NCI-H1930 (cell line): Measurements from ENCODE around the gene FBXO34.
"Not testable (repeated sequence)": the region's sequence is repeated elsewhere in the genome, so short reads cannot be mapped to it uniquely, and the experiment has no call there.

Source experiments
- DNase-seq, 2 experiments: peaks; one replicate each; lab custom pipeline; 2025; lab: John Stamatoyannopoulos, UW

Gene FBXO34

DNA sequence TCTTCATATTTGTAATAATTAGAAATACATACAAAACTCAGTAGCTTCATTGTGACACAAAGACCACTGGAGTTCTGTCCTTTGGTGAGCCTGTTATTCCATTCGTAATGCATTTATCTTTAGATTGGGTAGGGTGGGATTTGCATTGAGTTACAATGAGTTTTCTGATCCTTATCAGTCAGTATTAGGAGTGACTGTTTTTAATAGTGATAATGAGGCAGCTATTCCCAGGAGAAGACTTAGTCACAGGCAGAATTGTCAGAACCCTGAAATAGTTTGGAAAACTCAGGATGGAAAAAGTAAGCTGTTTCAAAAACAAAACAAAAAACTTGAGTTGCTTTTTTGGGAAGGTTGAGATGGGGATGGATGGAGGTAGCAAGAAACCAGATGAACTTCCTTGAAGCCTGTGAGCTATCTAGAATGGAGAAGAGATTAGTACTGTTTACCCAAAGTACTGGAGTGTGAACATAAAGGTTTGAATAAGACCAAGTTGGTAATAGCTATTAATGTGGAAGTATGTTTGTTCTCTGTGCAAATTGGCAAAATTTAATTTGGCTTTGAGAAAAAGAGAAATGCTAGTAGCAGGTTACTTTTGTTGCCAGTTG, 38.6 kb downstream of the FBXO34 start:
- no peak for DNase-seq

DNA sequence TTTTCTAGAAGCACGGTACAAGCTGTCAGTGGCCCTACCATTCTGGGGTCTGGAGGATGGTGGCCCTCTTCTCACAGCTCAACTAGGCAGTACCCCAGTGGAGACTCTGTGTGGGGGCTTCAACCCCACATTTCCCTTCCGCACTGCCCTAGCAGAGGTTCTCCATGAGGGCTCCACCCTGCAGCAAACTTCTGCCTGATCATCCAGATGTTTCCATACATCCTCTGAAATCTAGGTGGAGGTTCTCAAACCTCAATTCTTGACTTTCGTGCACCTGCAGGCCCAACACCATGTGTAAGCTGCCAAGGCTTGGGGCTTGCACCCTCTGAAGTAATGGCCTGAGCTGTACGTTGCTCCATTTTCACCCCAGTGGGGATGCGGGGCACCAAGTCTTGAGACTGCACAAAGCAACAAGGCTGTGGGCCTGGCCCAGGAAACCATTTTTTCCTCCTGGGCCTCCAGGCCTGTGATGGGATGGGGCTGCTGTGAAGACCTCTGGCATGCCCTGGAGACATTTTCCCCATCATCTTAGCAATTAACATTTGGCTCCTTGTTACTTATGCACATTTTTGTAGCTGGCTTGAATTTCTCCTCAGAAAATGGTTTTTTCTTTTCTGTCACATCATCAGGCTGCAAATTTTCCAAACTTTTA, 41.3 kb downstream of the FBXO34 start:
- DNase-seq = not testable (repeated sequence)

DNA sequence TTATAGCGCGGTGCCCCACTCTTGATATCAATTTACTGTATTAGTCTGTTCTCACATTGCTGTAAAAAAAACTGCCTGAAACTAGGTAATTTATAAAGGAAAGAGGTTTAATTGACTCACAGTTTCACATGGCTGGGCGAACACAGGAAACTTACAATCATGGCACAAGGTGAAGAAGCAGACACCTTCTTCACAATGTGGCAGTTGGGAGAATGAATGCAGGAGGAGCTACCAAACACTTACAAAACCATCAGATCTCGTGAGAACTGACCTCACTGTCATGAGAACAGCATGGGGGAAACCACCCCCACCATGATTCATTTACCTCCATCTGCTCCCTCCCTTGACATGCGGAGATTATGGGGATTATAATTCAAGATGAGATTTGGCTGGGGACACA, 42.3 kb downstream of the FBXO34 start:
- DNase-seq = no peak

DNA sequence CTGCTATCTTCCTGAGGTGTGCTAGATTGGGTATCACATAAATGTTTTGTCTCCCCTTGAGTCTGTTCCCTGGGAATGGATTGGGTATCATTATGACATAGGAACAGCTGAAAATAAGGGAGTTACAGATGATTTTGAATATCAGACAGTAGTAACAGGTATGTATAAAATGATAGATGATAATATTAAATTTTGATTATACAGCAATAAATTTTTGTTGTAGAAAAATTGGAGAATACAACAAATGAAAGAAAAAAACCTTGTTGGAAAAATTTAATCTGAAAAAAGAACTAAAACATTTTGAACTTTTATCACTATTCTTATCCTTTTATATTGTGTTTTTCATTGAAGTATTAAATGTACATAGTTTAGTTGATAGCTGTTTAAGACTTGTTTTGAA, 43.2 kb downstream of the FBXO34 start:
- DNase-seq = no peak

DNA sequence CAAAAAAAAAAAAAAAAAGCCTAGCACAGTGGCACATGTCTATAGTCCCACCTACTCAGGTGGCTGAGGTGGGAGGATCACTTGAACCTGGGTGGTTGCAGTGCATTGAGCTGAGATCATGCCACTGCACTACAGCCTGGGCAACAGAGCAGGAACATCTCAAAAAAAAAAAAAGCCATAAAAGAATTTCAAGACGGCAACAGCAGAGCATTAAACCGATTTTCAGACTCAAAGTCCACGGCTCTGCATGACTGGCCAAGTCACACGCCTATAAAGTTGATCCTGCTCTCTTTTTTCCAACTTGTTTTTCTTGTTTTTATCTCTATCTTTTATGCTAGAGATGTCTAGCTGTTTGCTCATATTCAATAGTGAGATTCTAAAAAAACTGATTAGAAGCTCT, 45.3 kb downstream of the FBXO34 start:
- DNase-seq = no peak

DNA sequence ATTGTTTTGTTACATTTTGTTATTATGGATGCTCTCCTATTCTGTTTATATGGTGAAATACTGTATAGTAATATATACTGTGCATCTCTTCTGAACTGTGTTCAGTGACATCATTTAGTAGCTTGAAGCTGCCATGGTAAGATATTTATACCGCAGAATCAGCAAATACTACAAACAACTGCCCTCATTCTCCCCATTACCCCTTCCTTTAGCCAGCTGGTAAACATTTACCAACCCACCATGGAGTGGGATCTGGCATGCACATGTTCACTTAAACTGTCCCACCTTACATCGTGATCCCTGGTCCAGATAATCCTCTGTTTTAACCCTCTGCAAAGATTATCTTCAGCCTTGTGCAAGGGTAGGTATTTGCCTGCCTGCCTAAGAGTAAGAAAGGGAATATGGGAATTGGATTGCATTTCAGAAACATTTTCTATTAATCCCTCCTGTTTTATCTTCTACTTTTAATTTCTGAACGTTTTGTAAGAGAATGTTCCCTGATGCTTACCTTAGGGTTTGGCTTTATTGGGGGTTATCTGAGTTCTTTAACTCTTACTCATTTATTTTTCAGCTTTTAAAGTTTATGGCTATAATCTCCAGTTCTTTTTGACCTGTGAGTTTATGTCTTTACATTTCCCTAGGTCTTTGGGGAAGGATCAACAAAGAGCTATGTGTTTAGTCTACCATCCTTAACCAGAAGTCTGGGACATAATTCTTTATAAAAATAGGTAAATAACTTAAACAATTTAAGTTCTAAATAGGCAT, 46.5 kb downstream of the FBXO34 start:
- DNase-seq = no peak

DNA sequence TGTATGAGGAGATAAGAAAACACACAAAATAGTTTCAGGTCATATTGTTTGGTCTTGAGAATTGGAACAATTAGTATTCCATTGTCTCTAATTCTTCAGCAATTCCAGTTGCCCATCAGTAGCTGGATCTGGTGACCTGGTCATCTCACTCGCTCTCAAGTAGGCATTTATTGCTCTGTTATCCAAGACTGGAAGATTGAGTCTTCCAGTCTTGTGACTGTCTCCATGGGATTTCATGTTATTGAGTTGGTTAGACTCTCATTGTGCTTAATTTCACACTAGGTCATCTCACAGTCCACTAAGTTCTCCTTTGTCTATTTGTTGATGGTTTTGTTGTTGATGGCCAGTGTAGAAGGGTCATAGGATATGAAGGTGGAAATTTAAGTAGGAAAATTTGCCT, 47.5 kb downstream of the FBXO34 start:
- DNase-seq = no peak

DNA sequence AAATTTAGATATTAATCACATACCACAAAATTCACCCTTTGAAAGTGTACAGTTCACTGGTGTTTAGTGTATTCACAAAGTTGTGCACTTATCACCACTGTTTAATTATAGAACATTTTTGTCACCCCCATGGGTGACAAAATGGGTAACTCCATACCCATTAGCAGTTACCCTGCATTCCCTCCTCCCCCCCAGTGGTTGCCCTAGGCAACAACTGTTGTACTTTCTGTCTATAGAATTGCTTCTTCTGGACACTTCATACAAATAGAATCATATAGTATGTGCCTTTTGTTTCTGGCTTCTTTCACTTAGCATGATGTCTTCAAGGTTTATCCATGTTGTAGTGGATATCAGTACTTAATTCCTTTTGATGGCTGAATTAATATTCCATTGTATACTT, 52.7 kb downstream of the FBXO34 start:
- no peak for DNase-seq

DNA sequence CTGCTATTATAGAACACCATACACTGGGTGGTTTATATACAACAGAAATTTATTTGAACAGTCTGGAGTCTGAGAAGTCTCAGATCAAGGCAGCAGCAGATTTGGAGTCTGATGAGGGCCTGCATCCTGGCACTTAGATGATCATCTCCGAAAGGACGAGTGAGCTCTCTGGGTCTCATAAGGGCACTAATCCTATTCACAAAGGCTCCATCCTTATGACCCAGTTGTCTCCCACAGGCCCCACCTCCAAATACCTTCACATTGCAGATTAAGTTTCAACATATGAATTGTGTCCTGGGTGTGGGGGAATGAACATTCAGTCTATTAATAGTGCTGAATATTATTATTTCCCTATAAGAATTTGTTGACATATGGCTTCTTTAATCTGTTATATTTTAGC, 53.6 kb downstream of the FBXO34 start:
- DNase-seq = no peak

DNA sequence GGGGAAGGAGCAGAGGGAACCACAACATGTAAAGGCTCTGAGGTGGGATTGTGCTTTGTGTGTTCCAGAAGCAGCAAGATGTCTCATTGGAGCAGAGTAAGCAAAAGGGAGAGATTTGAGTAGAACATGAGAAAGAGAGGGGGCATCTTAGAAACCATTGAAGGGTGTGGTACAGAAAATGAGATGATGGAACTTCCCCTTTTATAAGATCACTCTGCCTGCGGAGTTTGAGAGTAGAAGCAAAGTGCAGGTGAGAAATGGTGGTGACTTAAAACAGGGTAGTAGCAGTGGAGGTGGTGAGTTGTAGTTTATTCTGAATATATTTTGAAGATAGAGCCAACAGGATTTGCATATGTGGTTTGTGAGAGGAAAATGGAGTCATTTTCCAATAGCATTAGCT, 56.0 kb downstream of the FBXO34 start:
- DNase-seq = no peak

DNA sequence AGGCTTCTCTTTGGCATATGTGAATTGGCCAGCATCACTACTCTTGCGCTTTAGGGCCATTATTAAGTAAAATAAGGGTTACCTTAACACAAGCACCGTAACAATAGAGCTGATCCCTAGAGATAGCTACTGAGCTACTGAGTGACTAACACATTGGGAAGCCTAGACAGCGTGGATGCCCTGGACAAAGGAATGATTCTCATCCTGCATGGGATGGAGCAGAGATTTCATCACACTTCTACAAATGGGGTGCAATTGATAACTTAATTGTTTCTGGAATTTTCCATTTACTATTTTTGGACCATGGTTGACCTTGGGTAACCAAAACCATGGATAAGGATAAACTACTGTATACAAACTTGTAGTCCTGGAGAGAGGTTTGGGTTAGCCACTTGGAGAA, 57.1 kb downstream of the FBXO34 start:
- DNase-seq = no peak

DNA sequence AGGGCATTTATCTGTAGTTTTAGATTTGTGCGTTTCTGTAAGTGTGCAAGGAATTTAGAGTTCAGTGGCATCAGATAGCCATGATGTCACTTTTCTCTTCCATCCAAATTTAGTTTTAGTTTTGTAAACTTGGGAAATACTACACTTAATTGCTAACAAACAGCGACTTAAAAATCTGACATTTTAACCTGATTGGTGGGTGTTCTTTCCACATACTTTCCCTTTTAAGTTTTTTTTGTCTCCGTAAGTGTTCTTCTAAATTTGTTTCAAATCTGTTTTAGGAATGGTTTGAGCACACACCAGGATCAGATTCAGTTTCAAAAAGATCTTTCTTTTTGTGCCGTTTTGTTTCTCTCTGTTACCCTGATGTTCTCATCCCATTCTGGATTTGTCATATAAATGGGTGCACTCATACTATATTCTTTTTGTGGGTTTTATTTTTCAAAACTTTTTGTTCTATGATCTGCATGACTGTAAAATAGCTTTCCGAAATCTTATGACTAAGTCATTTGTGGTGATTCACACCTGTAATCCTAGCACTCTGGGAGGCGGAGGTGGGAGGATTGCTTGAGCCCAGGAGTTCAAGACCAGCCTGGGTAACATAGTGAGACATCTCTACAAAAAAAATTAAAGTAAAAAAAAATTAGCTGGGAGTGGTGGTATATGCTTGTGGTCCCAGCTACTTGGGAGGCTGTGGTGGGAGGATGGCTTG, 58.9 kb downstream of the FBXO34 start:
- DNase-seq = no peak

DNA sequence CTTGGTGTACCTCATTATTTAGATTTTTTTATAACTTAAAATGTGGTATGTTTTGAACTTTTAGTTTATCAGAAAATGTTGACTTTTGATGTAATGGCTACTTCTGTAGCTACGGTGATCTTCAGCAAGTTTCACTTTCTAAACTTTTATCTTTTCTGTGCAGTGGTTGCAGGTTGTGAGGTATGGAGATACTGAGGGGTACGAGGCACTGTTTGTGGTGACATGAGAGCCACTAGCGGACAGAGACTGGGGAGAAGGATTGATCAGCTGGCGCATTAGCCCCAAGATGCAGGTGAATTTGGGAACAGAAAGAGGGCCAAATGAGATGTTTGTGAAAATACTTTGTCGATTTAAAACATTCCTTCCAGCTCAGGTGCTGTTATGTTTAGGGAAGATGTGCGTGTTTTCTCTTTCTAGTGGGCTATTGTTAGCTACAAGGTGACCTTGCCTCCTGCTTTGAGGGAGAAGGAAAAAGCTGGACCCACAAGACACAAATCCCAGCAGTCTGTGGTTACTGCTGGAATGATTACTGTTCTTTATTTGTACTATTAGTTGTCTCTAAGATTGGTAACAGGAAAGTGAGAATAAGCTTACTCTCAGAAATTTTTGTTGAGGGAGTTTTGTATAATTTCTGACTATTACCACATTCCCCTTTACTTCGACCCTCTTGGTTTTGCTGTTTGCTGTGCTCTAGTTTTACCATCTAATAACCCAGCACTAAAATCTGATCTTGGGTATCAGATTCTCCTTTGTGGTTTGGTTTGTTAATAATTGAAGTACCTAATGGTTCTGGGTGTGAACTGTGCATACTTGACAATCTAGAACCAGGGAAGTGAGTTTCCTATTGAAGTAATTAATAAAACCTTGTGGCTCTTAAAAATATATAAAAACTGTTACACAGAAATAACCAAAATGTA, 61.7 kb downstream of the FBXO34 start:
- no peak for DNase-seq

DNA sequence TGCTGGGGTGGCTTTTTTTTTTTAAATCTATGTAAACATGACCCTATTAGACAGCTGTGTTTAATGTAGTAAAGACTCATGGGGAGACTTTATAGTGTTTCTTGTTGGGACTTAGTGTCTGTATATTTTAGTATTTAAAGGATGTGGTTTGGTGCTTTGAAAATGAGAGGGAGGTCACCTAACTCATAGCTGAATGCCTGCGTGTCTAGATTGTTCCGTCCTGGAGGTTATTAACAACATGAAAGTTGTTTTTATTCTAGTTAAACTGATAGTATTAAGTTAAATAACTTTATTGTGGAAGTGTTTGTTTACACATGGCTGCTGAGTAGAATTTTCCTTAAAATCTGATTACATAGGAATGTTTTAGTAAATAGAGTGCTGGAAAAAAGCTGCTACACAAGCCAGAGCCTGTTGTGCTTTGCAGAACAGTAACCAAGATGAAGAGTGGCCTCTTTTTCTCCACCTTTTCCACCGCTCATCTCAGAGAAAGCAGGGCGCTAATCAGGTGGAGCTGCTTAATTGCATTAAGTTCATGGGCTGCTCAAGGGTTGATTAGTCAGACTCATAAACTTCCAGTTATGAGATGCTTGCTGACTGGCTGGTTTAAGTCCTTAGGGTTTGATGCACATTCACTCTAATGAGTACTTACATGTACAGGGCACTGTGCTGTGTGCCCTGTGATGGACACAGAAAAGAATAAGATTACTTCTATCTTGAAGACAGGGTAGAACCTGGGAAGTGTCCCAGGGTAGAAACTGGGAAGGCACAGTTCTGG, 62.7 kb downstream of the FBXO34 start:
- no peak for DNase-seq

DNA sequence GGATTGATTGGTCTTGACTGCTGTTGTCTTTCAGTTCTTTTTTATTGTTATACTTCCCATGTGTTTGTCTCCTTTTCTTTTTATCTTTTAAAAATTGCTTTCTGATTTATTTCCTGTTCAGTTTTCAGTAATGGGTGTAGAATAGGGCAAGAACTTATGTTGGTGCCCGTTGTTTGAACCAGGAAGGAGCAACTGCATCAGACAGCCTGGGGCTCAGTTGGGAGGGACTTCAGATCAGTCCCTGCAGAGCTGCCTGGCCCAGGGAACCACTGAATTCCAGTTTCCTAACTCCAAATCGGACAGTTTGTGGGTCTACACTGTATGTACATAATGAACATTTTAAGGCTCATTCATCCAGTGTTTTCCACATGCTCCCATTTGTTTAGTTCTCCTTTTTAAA, 64.9 kb downstream of the FBXO34 start:
- DNase-seq = no peak

DNA sequence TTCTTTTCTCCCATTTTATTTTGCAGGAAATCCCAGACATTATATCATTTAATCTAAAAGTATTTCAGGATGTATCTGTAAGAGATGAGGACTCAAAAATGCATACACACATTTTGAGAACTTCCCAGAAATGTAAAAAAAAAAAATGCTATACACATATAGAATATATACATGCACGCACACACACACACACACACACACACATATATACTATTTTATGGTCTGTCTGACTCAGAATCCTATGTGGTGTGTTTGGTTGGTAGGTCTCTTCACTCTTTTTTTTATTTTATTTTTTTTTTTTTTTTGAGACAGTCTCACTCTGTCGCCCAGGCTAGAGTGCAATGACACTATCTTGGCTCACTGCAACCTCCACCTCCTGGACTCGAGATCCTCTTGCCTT, 65.5 kb downstream of the FBXO34 start:
- DNase-seq = no peak

DNA sequence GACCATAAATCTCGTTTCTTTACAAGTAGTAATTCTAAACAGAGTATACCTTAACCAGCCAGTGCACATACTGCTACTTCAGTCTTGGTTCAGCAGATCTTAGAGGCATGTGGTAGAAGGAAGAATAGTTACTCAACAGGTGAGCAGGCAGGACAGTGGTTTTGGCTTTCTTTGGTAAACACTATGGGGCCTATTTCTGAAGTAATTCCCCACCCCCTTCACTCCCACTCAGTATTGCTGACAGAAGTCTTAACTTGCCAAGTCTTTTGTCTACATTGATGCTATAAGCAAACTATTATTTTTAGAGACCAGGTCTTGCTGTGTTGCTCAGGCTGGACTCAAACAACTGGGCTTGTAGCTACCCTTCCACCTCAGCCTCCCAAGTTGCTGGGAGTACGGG, 68.5 kb downstream of the FBXO34 start:
- no peak for DNase-seq

DNA sequence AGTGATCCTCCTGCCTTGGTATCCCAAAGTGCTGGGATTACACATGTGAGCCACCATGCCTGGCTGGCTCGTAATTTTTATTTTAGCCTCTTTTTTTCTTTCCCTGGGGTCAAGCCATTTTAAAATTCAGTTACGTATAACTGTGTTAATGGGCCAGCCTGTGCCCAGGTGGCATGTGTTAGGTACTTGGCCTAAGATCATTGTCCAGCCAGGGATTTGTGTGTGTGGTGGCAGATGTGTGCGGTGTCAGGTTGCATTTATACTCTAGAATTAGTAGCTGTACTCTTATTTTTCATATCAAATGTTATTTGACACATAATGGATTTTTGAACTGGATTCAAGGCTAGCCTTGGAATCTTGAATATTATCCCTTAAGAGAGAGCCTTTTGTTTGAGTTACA, 69.3 kb downstream of the FBXO34 start:
- DNase-seq = no peak

DNA sequence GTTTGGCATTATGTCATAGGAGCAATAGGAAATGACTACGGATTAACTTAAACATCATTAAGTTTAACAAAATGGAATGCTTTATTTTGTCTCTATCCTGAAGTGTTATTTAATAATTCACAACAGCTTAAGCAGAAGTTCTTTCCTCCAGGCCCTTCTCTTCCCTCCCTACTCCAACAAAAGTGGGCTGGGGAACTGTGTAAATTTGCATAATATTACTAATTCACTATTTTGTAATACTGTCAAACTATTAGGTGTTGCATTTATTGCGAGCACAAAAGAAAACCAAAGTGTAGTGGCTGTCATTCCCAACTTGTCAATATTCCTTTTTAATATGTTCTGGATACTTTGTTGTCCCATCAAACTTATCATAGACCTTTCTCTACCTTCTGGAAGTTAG, 70.6 kb downstream of the FBXO34 start:
- DNase-seq = no peak

DNA sequence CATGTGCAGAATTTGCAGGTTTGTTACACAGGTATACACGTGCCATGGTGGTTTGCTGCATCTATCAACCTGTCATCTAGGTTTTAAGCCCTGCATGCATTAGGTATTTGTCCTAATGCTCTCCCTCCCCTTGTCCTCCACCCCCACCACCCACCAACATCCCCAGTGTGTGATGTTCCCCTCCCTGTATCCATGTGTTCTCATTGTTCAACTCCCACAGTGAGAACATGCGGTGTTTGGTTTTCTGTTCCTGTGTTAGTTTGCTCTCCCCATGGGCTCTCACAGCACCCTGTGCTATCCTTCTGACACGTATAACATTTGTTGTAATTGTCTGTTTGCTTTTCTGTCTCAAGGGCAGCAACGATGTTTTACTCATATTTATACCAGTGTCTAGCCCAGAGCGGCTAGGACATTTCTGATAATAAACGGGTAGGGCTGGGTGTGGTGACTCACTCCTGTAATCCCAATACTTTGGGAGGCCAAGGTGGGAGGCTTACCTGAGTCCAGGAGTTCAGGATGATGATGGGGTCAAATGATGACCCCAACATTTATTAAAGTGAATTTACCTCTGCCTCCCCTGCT, 73.5 kb downstream of the FBXO34 start:
- DNase-seq = not testable (repeated sequence)

DNA sequence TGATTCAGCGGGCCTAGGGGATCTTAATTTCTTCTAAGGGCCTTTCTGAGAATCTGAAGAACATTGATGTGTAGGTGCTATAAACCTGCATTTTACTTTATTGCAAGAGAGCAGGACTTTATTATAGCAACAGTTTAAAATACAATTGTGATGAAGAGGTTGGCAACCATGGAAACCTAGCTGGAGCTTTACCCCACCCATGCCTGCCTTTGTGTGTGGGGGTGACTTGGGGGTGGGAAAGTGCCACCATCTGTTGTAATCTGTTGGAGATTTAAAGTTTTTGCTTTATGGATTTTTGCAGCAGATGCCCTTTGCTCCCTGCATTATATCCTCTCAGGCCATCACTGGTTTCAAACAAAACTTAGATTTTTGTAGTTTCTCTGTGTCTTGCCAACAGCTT, 75.8 kb downstream of the FBXO34 start:
- no peak for DNase-seq
